IgD-negative memory B cell (primary cell): ENCODE measurements around the gene ZNF778. TPM values are rescaled to one million over a fixed set of nuclear protein-coding genes. Genes with fewer than 3 reads are reported as not detected.
"Not testable (repeated sequence)": the region's sequence is repeated elsewhere in the genome, so short reads cannot be mapped to it uniquely, and the experiment has no call there.

Experiments
- H3K27ac Mint-ChIP-seq, 3 donors: one replicate each; pipeline ENCODE4 v1.8.0; 2020 to 2022; ENCODE audit warnings: mild to moderate bottlenecking in 3 of 3, mixed read lengths in 3 of 3, moderate library complexity in 1 of 3
- H3K27me3 Mint-ChIP-seq: one replicate; pipeline ENCODE4 v1.8.0; 2021; ENCODE audit warnings: mixed read lengths
- H3K36me3 Mint-ChIP-seq: one replicate; pipeline ENCODE4 v1.8.0; 2020; ENCODE audit warnings: mild to moderate bottlenecking, mixed read lengths
- H3K4me1 Mint-ChIP-seq, 3 donors: one replicate each; pipeline ENCODE4 v1.8.0; 2020 to 2022; ENCODE audit warnings: mixed read lengths in 3 of 3, mild to moderate bottlenecking in 1 of 3
- H3K4me3 Mint-ChIP-seq, 4 donors: one replicate each; pipeline ENCODE4 v1.8.0; 2020 to 2022; ENCODE audit warnings: mild to moderate bottlenecking in 4 of 4, mixed read lengths in 4 of 4, moderate library complexity in 3 of 4
- H3K9me3 Mint-ChIP-seq, 3 donors: one replicate each; pipeline ENCODE4 v1.8.0; 2020 to 2021; ENCODE audit warnings: mixed read lengths in 3 of 3, mild to moderate bottlenecking in 1 of 3
- polyA plus RNA-seq: library from polyadenylated mRNA; unstranded; fragments of 300-500 nt; fragmentation: Illumina TruSeq; gene quantifications from one replicate; pipeline ENCODE4 v1.2.3, GENCODE V29; 2021

The ZNF778 gene
- polyA plus RNA-seq, 1 donor from 2014 or later, result 1.3 TPM

DNA sequence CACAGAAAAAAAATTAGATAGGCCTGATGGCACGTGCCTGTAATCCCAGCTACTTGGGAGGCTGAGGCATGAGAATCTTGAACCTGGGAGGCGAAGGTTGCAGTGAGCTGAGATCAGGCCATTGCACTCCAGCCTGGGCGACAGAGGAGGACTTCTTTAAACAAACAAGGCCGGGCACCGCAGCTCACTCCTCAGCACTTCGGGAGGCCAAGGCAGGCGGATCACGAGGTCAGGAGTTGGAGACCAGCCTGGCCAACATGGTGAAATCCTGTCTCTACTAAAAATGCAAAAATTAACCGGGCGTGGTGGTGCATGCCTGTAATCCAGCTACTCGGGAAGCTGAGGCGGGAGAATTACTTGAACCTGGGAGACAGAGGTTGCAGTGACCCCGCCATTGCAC is 26.8 kb downstream of the ZNF778 start:
- Mint-ChIP-seq H3K4me3 (peak overlapping the region in 1 of 4 donors; percentile 17), H3K27ac (peak overlapping the region in 2 of 3 donors; percentile 51 to 71)
- H3K4me1 Mint-ChIP-seq, H3K27me3 Mint-ChIP-seq, H3K9me3 Mint-ChIP-seq, H3K36me3 Mint-ChIP-seq: not testable (repeated sequence)

DNA sequence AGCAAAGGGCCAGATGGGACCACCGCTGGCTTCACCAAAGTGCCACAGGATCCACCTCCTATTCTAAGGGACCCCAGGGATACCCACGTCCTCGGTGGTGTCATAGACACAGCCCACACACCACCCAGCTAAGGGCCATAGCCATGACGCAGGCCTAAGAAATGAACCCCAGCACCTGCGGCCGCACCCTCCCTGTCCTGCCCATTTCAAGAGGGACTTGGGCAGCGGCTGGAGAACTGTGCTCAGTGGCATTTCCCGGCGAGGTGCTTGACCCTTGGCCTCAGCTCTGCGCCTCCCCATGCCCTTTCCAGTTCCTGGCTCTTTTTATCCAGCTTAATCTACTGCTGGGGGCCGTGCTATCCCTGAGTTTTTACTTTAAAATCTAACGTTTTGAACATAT is 27.3 kb downstream of the ZNF778 start:
- H3K4me1 Mint-ChIP-seq, result peaks cover 3 to 10% (median 8%) of the 10 kb centered on the region in 3 donors
- peaks cover 0 to under 1% (median 0%) of the 10 kb centered on the region in 3 donors for H3K9me3 Mint-ChIP-seq
- H3K4me3 Mint-ChIP-seq, result peak overlapping the region in 1 of 4 donors; percentile 55
- peak overlapping the region in 1 of 3 donors; percentile 73 for H3K27ac Mint-ChIP-seq
- H3K27me3 Mint-ChIP-seq, result peaks cover 2% of the 10 kb centered on the region
- H3K36me3 Mint-ChIP-seq, result no peaks in the 10 kb centered on the region

DNA sequence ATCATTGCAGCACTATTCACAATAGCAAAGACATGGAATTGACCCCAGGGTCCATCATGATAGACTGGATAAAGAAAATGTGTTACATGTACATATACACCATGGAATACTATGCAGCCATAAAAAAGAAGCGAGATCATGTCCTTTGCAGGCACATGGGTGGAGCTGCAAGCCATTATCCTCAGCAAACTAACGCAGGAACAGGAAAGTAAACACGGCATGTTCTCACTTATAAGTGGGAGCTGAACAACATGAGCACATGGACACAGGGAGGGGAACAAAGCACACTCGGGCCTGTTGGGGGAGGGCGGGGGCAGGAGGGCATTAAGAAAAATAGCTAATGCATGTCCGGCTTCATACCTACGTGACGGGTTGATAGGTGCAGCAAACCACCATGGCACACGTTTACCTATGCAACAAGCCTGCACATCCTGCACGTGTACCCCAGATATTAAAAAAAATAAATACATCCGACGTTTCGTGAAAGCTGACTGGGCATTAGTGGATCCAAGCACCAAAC is 28.9 kb downstream of the ZNF778 start:
- Mint-ChIP-seq H3K27me3 (peaks cover 2% of the 10 kb centered on the region), H3K4me3 (peak overlapping the region; percentile 17 to 65 (median 58)), H3K4me1 (peaks cover 1 to 10% (median 1%) of the 10 kb centered on the region in 3 donors), H3K27ac (peak overlapping the region in 2 of 3 donors; percentile 16 to 73), H3K36me3 (peaks cover 1% of the 10 kb centered on the region), H3K9me3 (peaks cover 0 to 4% (median 0%) of the 10 kb centered on the region in 3 donors)

DNA sequence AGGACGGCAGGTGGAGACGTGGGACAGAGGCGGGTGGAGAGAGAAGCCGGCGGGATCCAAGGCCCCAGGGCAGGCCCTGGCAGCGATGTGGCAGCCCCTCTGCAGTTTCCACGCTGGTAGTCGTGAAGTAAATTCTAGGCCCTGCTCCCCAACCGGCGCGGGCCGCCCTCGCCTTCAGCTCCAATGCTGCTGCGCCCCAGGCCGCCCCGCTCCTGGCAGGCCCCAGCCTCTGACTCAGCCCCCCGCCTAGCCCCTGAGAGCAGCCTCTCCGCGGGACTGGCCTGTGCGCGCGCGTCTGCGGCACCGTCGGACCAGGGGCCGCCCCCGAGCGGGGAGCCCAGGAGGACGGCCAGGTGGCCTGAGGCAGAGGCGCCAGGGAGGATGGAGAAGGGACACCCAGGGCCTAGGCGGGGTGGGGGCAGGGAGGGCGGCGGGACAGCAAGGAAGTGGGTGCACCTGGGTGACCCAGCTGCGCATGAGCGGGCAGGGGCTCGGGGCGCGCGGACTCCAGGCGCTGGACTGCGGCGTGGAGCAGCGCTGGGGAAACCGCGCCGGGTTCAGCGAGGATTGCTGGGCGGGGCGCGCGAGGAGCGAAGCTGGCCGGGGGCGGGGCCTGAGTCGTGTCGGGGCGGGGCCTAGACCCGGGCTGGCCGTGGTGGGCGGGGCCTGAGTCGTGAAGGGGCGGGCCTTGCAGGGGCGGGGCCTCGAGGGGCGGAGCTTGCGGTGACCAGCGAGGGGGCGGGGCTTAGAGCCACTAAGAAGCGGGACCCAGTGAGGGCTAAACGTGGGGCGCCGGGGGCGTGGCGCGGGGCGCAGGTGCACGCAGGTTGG is 29.6 kb downstream of the ZNF778 start:
- peak overlapping the region in 1 of 3 donors; percentile 65 for H3K27ac Mint-ChIP-seq
- H3K36me3 Mint-ChIP-seq, result peaks cover 1% of the 10 kb centered on the region

DNA sequence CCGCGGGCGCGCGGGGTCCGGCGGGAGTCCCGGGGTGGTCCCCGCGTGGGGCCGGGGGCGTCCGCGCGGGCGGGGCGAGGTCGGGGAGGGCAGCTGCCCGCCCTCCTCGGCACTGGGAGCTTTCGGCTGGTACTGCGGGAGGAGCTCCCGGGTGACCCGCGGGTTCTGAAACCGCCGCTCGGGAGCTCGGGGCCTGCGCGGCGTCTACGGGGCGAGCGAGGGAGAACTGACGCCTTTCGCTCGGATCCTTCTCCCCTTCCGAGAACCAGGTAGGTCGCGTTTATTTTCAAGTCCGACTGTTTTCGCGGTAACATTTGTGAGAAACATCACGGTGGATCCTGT is 30.2 kb downstream of the ZNF778 start:
- not testable (repeated sequence) for H3K27me3 Mint-ChIP-seq, H3K9me3 Mint-ChIP-seq, H3K4me1 Mint-ChIP-seq, H3K36me3 Mint-ChIP-seq
- Mint-ChIP-seq H3K27ac (peak overlapping the region in 1 of 3 donors; percentile 65), H3K4me3 (peak overlapping the region; percentile 62 to 87 (median 76))

More for the DNA sequence above, 29.6 kb downstream of the ZNF778 start:
- peak overlapping the region; percentile 62 to 87 (median 72) for H3K4me3 Mint-ChIP-seq
- peaks cover 0 to 8% (median 1%) of the 10 kb centered on the region in 3 donors for H3K4me1 Mint-ChIP-seq
- H3K27me3 Mint-ChIP-seq, result peaks cover 2% of the 10 kb centered on the region
- peaks cover 0 to 7% (median 3%) of the 10 kb centered on the region in 3 donors for H3K9me3 Mint-ChIP-seq

DNA sequence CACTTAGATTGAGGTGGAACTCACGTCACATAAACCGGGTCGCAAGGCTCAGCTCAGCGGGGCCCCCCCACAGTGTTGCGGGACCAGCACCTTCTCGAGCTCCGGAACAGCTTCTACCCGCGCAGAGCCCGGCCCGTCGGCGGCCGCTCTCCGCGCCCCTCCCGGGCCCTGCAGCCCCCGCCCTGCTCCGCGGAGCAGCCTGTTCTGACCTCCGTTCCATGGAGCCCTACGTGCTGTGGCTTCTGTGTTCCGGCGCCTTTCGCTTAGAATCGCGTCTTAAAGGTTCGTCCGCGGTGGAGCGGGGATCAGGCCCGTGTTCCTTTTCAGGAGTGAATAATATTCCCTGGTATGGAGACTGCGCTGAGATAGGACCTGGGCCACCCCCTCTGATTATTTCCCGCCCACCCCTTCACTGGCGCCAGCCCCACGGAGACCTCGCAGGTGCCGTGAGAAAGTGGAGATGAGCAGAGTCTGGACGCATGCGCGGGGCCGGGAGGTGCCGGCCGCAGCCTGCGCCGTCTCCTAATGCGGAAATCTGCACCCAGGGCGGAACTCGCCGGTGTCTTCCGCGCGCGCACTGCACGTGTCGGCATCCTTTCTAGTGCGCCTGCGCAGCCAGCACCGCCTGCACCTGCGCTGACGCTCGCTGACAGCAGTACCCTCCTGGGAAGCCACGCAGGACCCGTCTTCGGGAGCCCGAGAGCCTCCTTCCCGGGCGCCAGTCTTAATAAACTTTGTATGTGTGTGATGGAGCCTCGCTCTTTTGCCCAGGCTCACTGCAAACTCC is 30.9 kb downstream of the ZNF778 start:
- peaks cover 0 to 7% (median 3%) of the 10 kb centered on the region in 3 donors for H3K9me3 Mint-ChIP-seq
- H3K27me3 Mint-ChIP-seq, result peaks cover 4% of the 10 kb centered on the region
- peaks cover 1% of the 10 kb centered on the region for H3K36me3 Mint-ChIP-seq
- H3K4me3 Mint-ChIP-seq, result peak overlapping the region; percentile 62 to 83 (median 71)
- H3K4me1 Mint-ChIP-seq, result peaks cover 0 to 8% (median 1%) of the 10 kb centered on the region in 3 donors
- no peak overlapping the region for H3K27ac Mint-ChIP-seq

DNA sequence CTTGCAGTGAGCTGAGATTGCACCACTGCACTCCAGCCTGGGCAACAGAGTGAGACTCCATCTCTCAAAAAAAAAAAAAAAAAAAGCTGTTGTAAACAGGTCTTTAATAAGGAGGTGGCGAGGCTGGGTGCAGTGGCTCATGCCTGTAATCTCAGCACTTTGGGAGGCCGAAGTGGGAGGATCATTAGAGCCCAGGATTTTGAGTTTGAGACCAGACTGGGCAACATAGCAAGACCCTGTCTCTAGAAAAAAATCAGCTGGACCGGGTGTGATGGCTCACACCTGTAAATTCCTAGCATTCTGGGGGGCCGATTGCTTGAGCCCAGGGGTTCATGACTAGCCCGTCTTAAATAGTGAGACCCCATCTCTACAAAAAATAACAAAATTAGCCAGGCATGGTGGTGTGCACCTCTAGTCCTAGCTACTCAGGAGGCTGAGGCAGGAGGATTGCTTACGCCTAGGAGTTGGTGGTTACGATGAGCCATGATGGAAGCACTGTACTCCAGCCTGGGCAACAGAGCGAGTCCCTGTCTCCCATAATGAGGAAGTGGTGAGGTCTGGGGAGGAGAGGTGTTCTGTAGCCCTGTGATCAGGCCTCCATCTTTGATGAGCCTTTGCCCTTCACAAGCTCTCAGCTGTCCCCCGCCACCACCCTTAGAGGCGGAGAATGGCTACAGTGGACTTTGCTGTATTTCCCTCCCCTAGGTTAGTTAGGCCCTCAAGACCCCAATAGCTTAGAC is 36.2 kb downstream of the ZNF778 start:
- peaks cover 3 to 10% (median 5%) of the 10 kb centered on the region in 3 donors for H3K4me1 Mint-ChIP-seq
- no peak overlapping the region for H3K4me3 Mint-ChIP-seq
- H3K36me3 Mint-ChIP-seq, result peaks cover 1% of the 10 kb centered on the region
- H3K27me3 Mint-ChIP-seq, result peaks cover 27% of the 10 kb centered on the region
- peaks cover 0 to 7% (median 5%) of the 10 kb centered on the region in 3 donors for H3K9me3 Mint-ChIP-seq
- peak overlapping the region in 2 of 3 donors; percentile 10 to 46 for H3K27ac Mint-ChIP-seq

DNA sequence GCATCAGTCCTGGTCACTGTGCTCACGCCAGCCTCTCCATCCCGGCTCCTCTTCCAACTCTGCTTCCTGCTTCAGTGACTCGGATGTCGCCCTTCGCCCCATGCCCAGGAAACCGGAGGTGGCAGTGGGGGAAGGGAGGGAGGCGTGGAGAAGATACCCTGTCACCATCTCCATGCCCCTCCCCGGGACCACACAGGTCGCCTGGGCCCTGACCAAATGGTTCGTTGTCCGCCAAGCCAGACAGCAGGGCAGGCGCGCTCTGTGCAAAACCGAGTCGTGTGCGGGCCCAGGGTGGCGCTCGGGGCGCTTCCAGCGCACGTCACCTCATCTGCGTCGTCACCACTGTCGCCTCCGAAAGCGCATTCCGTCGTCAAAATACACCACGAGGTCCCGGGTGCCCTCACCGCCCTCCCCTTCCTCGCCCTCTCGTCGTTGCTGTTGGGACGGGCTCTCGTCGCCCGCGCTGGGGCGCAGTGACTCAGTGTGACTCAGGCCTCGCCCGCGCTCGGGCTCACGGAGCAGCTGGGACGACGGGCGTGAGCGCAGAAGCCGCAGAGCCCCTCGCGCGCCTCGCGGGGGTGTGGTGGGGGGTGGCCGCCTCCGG is 39.2 kb downstream of the ZNF778 start:
- H3K9me3 Mint-ChIP-seq, result peaks cover 0 to 3% (median 2%) of the 10 kb centered on the region in 3 donors
- H3K4me3 Mint-ChIP-seq, result peak overlapping the region in 1 of 4 donors; percentile 67
- H3K36me3 Mint-ChIP-seq, result no peaks in the 10 kb centered on the region
- peak overlapping the region in 1 of 3 donors; percentile 82 for H3K27ac Mint-ChIP-seq
- peaks cover 3 to 5% (median 5%) of the 10 kb centered on the region in 3 donors for H3K4me1 Mint-ChIP-seq
- H3K27me3 Mint-ChIP-seq, result peaks cover 35% of the 10 kb centered on the region

DNA sequence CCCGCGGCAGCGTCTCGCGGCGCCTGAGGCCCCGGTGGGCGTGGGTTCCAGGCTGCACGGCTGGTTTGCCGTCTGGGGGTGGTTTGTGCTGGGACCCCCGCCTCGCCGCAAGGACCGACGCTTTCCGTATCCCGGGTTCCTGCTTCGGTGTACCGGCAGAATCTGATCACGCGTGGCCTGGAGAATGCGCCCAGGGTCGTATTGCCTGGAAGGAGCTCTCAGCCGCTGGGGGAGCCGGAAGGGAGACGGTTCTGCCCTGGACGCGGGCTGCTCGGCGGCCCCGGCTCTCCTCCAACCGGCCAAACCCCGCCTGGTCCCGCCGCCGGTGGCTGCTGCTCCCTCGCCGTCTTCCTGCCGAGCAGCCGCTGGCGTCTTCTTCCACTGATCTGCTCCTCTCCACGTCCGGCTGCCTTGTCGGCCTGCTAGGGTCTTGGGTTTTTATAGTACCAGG is 39.8 kb downstream of the ZNF778 start:
- Mint-ChIP-seq H3K27me3 (peaks cover 35% of the 10 kb centered on the region), H3K9me3 (peaks cover 0 to 2% (median 0%) of the 10 kb centered on the region in 3 donors), H3K4me1 (peaks cover 3 to 5% (median 5%) of the 10 kb centered on the region in 3 donors), H3K4me3 (peak overlapping the region in 2 of 4 donors; percentile 28 to 39), H3K27ac (peak overlapping the region in 1 of 3 donors; percentile 18), H3K36me3 (no peaks in the 10 kb centered on the region)

DNA sequence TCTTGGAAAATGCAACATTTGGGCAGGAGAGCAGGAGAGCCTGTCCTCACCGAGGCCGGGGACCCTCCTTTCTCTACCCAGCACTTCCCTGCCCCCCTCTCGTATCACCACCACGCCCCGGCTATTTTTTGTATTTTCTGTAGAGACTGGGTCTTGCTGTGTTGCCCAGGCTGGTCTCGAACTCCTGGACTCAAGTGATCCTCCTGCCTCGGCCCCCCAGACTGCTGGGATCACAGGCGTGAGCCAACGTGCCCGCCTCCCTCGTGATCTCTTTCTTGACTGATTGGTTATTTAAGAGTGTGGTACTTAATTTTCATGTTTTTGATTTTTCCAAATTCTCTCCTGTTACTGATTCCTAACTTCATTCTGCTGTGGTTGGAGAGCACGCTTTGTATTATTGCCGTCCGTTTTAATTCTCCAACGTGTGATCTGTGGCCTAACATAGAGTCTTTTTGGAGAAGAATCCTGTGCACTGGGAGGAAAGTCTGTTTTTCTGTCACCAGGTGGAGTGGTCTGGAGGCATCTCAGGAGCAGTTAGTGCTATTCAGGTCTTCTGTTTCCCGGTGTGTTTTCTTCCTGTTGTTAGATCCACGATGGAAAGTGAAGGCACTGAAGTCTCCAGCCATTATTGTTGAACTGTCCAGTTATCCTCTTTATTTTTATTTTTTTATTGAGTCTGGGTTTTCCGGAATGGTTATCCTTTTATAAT is 40.4 kb downstream of the ZNF778 start:
- Mint-ChIP-seq H3K9me3 (peaks cover 0 to 4% (median 0%) of the 10 kb centered on the region in 3 donors), H3K27me3 (peaks cover 33% of the 10 kb centered on the region), H3K36me3 (no peaks in the 10 kb centered on the region), H3K4me1 (peaks cover 3 to 5% (median 5%) of the 10 kb centered on the region in 3 donors), H3K27ac (peak overlapping the region; percentile 16 to 58 (median 18)), H3K4me3 (peak overlapping the region; percentile 2 to 76 (median 36))

DNA sequence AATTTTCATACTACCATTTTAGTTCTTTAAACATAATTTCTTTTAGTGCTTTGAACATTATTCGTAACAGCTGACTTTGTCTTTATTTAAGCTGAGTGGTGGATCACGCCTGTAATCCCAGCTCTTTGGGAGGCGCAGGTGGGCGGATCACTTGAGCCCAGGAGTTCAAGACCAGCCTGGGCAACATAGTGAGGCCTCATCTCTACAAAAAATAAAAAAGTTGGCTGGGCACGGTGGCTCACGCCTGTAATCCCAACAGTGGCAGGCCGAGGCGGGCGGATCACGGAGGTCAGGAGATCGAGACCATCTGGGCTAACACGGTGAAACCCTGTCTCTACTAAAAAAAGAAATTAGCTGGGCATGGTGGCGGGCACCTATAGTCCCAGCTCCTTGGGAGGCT is 42.4 kb downstream of the ZNF778 start:
- H3K36me3 Mint-ChIP-seq, H3K27ac Mint-ChIP-seq, H3K4me1 Mint-ChIP-seq, H3K4me3 Mint-ChIP-seq, H3K9me3 Mint-ChIP-seq: not testable (repeated sequence)
- H3K27me3 Mint-ChIP-seq, result peaks cover 33% of the 10 kb centered on the region

DNA sequence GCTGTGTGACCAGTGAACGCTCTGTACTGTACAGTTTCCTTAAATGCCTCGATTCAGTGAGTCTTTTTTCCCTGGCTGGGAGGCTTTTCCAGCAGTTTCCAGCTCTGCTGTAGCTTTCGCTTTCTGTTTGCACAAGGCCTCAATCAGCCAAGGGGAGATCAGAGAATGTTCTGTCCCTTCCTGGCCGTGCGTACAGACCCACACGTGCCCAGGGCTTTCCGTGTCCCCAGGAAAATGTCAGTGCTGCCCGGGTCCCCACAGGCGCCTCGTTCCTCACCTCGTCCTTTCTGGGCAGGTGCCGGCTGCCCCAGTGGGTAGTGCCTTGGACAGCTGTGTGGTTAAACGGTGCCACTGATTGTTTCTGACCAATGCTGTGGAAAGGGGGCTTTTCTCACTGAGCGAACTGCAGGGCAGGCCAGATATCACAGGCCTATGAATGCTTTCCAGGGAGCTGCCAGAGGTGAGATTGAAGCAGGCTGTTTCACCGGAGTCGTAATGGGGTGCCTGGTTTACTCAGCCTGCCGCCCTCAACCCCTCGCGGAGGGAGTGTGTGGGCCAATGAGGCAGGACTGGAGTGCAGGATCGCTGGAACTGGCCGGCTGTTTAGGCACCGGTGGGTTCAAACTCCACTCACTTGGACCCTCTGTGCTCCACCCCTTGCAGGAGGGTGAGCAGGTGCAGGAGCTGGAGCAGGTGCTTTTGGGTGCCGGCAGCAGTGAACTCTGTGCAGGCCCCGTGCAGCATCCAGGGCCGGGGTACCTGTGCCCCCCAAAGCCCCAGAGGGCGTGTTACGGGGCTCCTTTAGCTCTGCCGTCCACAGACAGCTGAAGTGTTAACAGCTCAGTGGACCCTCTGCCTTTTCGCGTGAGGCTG is 44.4 kb downstream of the ZNF778 start:
- peaks cover 1% of the 10 kb centered on the region for H3K36me3 Mint-ChIP-seq
- H3K4me1 Mint-ChIP-seq, result peaks cover 5% of the 10 kb centered on the region in 3 donors
- H3K27me3 Mint-ChIP-seq, result peaks cover 18% of the 10 kb centered on the region
- peaks cover 0 to 4% (median 0%) of the 10 kb centered on the region in 3 donors for H3K9me3 Mint-ChIP-seq
- H3K27ac Mint-ChIP-seq, result peak overlapping the region in 1 of 3 donors; percentile 69
- H3K4me3 Mint-ChIP-seq, result no peak overlapping the region
